Esophagus squamous epithelium (tissue), 4 donors: ENCODE measurements around the gene AAR2.

ENCODE experiments used
- CTCF ChIP-seq, 6 experiments: fragments of 450-650 bp in 4 of 6; fragments of 200-600 bp in 2 of 6; sonication (generic) in 2 of 6; IDR thresholded peaks; one replicate each; pipeline ENCODE4 v1.5.1; 2016 to 2019; ENCODE audit warnings: antibody characterized with exemption in 6 of 6, mild to moderate bottlenecking in 4 of 6, moderate library complexity in 4 of 6
- POLR2A ChIP-seq, 4 donors: fragments of 450-650 bp; IDR thresholded peaks; one replicate each; pipeline ENCODE4 v1.6.1; 2017; ENCODE audit warnings: antibody characterized with exemption in 4 of 4, mild to moderate bottlenecking in 4 of 4, moderate library complexity in 3 of 4

GRCh38 chr20:36298061-36298460 is 61.8 kb downstream of the AAR2 start:
- no peak for TF ChIP-seq CTCF (IDR thresholded peaks at IDR 0.05)
- no peak for TF ChIP-seq POLR2A (IDR thresholded peaks at IDR 0.05)
